Lung (tissue), 12 donors: Measurements from ENCODE around the gene ADGRA1. TPM values are rescaled to one million over a fixed set of nuclear protein-coding genes. Genes with fewer than 3 reads are reported as not detected.

Experiments
- ATAC-seq: fragments of 200-7000 bp; cut with Tn5 transposase; one replicate; pipeline ENCODE4 v1.9.1; 2020; ENCODE audit warnings: moderate number of reproducible peaks; ENCODE audit not compliant: insufficient read depth, low FRiP score
- DNase-seq, 3 donors: peaks; one replicate each; pipeline ENCODE4 v3.0.0-alpha.2; 2013 to 2017
- H3K27ac ChIP-seq, 2 donors: one replicate each; pipeline ENCODE4 v1.5.1; 2013; ENCODE audit warnings: mild to moderate bottlenecking in 2 of 2, moderate library complexity in 2 of 2, control low read depth in 1 of 2, inconsistent platforms in 1 of 2, low read depth in 1 of 2, low read length in 1 of 2
- H3K27me3 ChIP-seq, 3 donors: one replicate each; pipeline ENCODE4 v1.5.1; 2013; ENCODE audit warnings: low read length in 2 of 3; ENCODE audit not compliant: control insufficient read depth in 3 of 3, insufficient read depth in 3 of 3
- H3K36me3 ChIP-seq, 4 donors: one replicate each; pipeline ENCODE4 v1.5.1; 2013; ENCODE audit warnings: low read length in 4 of 4, mild to moderate bottlenecking in 1 of 4, moderate library complexity in 1 of 4; ENCODE audit not compliant: control insufficient read depth in 4 of 4, insufficient read depth in 4 of 4
- H3K4me1 ChIP-seq, 5 donors: one replicate each; pipeline ENCODE4 v1.5.1; 2013; ENCODE audit warnings: low read length in 5 of 5, mild to moderate bottlenecking in 2 of 5, moderate library complexity in 1 of 5; ENCODE audit not compliant: control insufficient read depth in 5 of 5, insufficient read depth in 5 of 5
- H3K4me3 ChIP-seq: one replicate; pipeline ENCODE4 v1.5.1; 2013; ENCODE audit warnings: mild to moderate bottlenecking, control low read depth, moderate library complexity
- H3K9ac ChIP-seq, 2 donors: one replicate each; pipeline ENCODE4 v1.5.1; 2013; ENCODE audit warnings: low read length in 2 of 2, control low read depth in 1 of 2; ENCODE audit not compliant: insufficient read depth in 1 of 2
- H3K9me3 ChIP-seq, 4 donors: one replicate each; pipeline ENCODE4 v1.5.1; 2013; ENCODE audit warnings: low read length in 3 of 4, mild to moderate bottlenecking in 1 of 4, moderate library complexity in 1 of 4; ENCODE audit not compliant: control insufficient read depth in 4 of 4, insufficient read depth in 3 of 4
- CTCF ChIP-seq: IDR thresholded peaks from 2 replicates; pipeline ENCODE4 v1.5.1; 2012; ENCODE audit warnings: mild to moderate bottlenecking; ENCODE audit errors: control extremely low read depth, extremely low read depth
- WGBS, 2 donors: extraction: QIAGEN DNeasy Blood & Tissue Kit; methylation state at CpG; one replicate each; pipeline ENCODE4 v1.1.7; 2013; 5-methylcytosine and 5-hydroxymethylcytosine counted together
- polyA plus RNA-seq, 2 donors: library from polyadenylated mRNA; stranded (reverse); fragments of 200-250 nt; gene quantifications; one replicate each; pipeline ENCODE4 v1.2.1, GENCODE V29; 2013
- total RNA-seq, 2 donors: library from RNA; depleted of rRNA in 1 of 2; stranded (reverse); fragments of >200 nt in 1 of 2; gene quantifications; one replicate each; pipeline ENCODE4 v1.2.1, GENCODE V29; 2014 to 2021
- donor health status: control.
- donor health status: control.
- donor health status: Bipolar disorder and iron deficiency.
- donor health status: healthy.
- donor health status: DM: yes; HTN: yes; CAD: no.

ADGRA1 gene
- total and polyA plus RNA-seq, 4 donors: 0.05 to 1.3 (median 0.20) TPM

GRCh38 chr10:133082685-133083421 lies 4.9 kb upstream of the ADGRA1 start:
- H3K27ac ChIP-seq: no peak overlapping the region
- H3K9me3 ChIP-seq: peaks cover 0 to 4% (median 0%) of the 10 kb centered on the region in 4 donors
- no peak for TF ChIP-seq CTCF
- ATAC-seq: no peak
- H3K4me3 ChIP-seq: no peak overlapping the region
- DNase-seq: no peak
- H3K9ac ChIP-seq: no peak overlapping the region
- 65 to 71% methylated on average over 43 of the region's 43 CpGs for WGBS, 2 donors
- H3K36me3 ChIP-seq: no peaks in the 10 kb centered on the region
- H3K27me3 ChIP-seq: peaks cover 11 to 28% (median 18%) of the 10 kb centered on the region in 3 donors
- H3K4me1 ChIP-seq: peaks cover 0 to 2% (median 0%) of the 10 kb centered on the region in 5 donors

GRCh38 chr10:133083422-133084100 lies 4.2 kb upstream of the ADGRA1 start:
- no peak for DNase-seq
- no peak for ATAC-seq
- 71 to 75% methylated on average over 30 of the region's 30 CpGs for WGBS, 2 donors
- Histone ChIP-seq H3K27me3 (peaks cover 11 to 28% (median 25%) of the 10 kb centered on the region in 3 donors), H3K27ac (no peak overlapping the region), H3K4me1 (peaks cover 0 to 4% (median 0%) of the 10 kb centered on the region in 5 donors), H3K4me3 (no peak overlapping the region), H3K9me3 (peaks cover 0 to 4% (median 0%) of the 10 kb centered on the region in 4 donors), H3K9ac (no peak overlapping the region), H3K36me3 (no peaks in the 10 kb centered on the region)
- no peak for TF ChIP-seq CTCF

- no peak for ATAC-seq
These were observed 3.2 kb upstream of the ADGRA1 start for GRCh38 chr10:133084491-133084890.

More at GRCh38 chr10:133084491-133084890, 3.2 kb upstream of the ADGRA1 start:
- H3K9me3 ChIP-seq: peaks cover 0 to 4% (median 0%) of the 10 kb centered on the region in 4 donors
- no peak overlapping the region for H3K9ac ChIP-seq
- peaks cover 17 to 37% (median 35%) of the 10 kb centered on the region in 3 donors for H3K27me3 ChIP-seq
- TF ChIP-seq CTCF: no peak
- no peak for DNase-seq
- no peak overlapping the region for H3K4me3 ChIP-seq
- H3K36me3 ChIP-seq: no peaks in the 10 kb centered on the region
- 86 to 92% methylated on average over 17 of the region's 17 CpGs for WGBS, 2 donors
- H3K27ac ChIP-seq: no peak overlapping the region
- H3K4me1 ChIP-seq: peaks cover 0 to 4% (median 0%) of the 10 kb centered on the region in 5 donors
